Adrenal gland (tissue), 5 donors: Measurements from ENCODE around the gene MNS1.

Source experiments
- CTCF ChIP-seq, 6 experiments: fragments of 450-650 bp in 4 of 6; fragments of 200-600 bp in 2 of 6; sonication (generic) in 1 of 6; IDR thresholded peaks; 1 replicate in 5 of 6; 2 replicates in 1 of 6; pipeline versions ENCODE4 v1.5.1 to v1.8.0; 2016 to 2021; ENCODE audit warnings: antibody characterized with exemption in 6 of 6, mild to moderate bottlenecking in 2 of 6, moderate library complexity in 1 of 6
- POLR2A ChIP-seq, 2 donors: fragments of 450-650 bp; IDR thresholded peaks; one replicate each; pipeline ENCODE4 v1.6.1; 2017; ENCODE audit warnings: antibody characterized with exemption in 2 of 2, mild to moderate bottlenecking in 2 of 2, moderate library complexity in 1 of 2
- donor health status: DM: no; HTN: no; CAD: no.

GRCh38 chr15:56454836-56455235, 10.1 kb downstream of the MNS1 start:
- no peak for TF ChIP-seq CTCF (IDR thresholded peaks at IDR 0.05)
- TF ChIP-seq POLR2A (IDR thresholded peaks at IDR 0.05) = no peak
